ENCODE results near the gene THBS3.
A peak's percentile ranks its signal among the peaks of the same experiment; 100 is the strongest.
"Not testable (repeated sequence)": the region's sequence is repeated elsewhere in the genome, so short reads cannot be mapped to it uniquely, and the experiment has no call there.

THBS3 gene

GRCh38 chr1:155223047-155223446 lies 15.3 kb upstream of the THBS3 start:
- Histone ChIP-seq H3K4me1 (ENCODE audit: low read length) (peaks cover 19% of the 10 kb centered on the region), H3K4me2 (ENCODE audit: low read length) (no peak overlapping the region), H3K9ac (ENCODE audit: low read length) (no peak overlapping the region)

GRCh38 chr1:155220211-155220965 lies 12.7 kb upstream of the THBS3 start:
- H3K36me3 ChIP-seq (replicated peaks; ENCODE audit: low read depth, low read length); H3K27me3 ChIP-seq (ENCODE audit: low read depth, low read length); H3K4me1 ChIP-seq (ENCODE audit: low read length); H4K20me1 ChIP-seq (ENCODE audit: insufficient read depth, low read length); H3K4me2 ChIP-seq (ENCODE audit: low read length); H3K4me3 ChIP-seq (ENCODE audit: low read length); H3K79me2 ChIP-seq (ENCODE audit: low read length); H2AFZ ChIP-seq (ENCODE audit: low read depth, low read length); H3K27ac ChIP-seq (ENCODE audit: low read length); H3K9ac ChIP-seq (ENCODE audit: low read length); H3K9me3 ChIP-seq (ENCODE audit: insufficient read depth, low read length): not testable (repeated sequence)

More at GRCh38 chr1:155223047-155223446, 15.3 kb upstream of the THBS3 start:
- Histone ChIP-seq H3K27ac (ENCODE audit: low read length) (no peak overlapping the region), H3K36me3 (replicated peaks; ENCODE audit: low read depth, low read length) (peaks cover 6% of the 10 kb centered on the region), H3K9me3 (ENCODE audit: insufficient read depth, low read length) (no peaks in the 10 kb centered on the region), H4K20me1 (ENCODE audit: insufficient read depth, low read length) (no peaks in the 10 kb centered on the region), H3K4me3 (ENCODE audit: low read length) (no peak overlapping the region), H3K27me3 (ENCODE audit: low read depth, low read length) (no peaks in the 10 kb centered on the region), H2AFZ (ENCODE audit: low read depth, low read length) (no peak overlapping the region), H3K79me2 (ENCODE audit: low read length) (peaks cover 19% of the 10 kb centered on the region)
- TF ChIP-seq EZH2phosphoT487 (IDR thresholded peaks at IDR 0.05; ENCODE audit: low read depth) = no peak

- Histone ChIP-seq H3K4me2 (ENCODE audit: low read length) (peak overlapping the region; percentile 5; the same call in 1 of the 2 replicates), H3K36me3 (replicated peaks; ENCODE audit: low read depth, low read length) (no peaks in the 10 kb centered on the region), H3K79me2 (ENCODE audit: low read length) (no peaks in the 10 kb centered on the region), H3K27me3 (ENCODE audit: low read depth, low read length) (no peaks in the 10 kb centered on the region), H3K9me3 (ENCODE audit: insufficient read depth, low read length) (no peaks in the 10 kb centered on the region), H3K9ac (ENCODE audit: low read length) (no peak overlapping the region), H2AFZ (ENCODE audit: low read depth, low read length) (0 out of 2 replicates have a peak overlapping the region, but pooled peaks have one; percentile 32), H3K4me3 (ENCODE audit: low read length) (no peak overlapping the region), H4K20me1 (ENCODE audit: insufficient read depth, low read length) (no peaks in the 10 kb centered on the region), H3K4me1 (ENCODE audit: low read length) (peaks cover 5% of the 10 kb centered on the region; the same call in 1 of the 2 replicates), H3K27ac (ENCODE audit: low read length) (no peak overlapping the region)
- no peak for TF ChIP-seq EZH2phosphoT487 (IDR thresholded peaks at IDR 0.05; ENCODE audit: low read depth)
- no peak for TF ChIP-seq CTCF (IDR thresholded peaks at IDR 0.05; ENCODE audit: low read depth, low read length)
These were observed 11.9 kb upstream of the THBS3 start for GRCh38 chr1:155219592-155220031.

- no peaks in the 10 kb centered on the region for H3K27me3 ChIP-seq (ENCODE audit: low read depth, low read length)
- H2AFZ ChIP-seq (ENCODE audit: low read depth, low read length) = peak overlapping the region; percentile 32; the same call in 1 of the 2 replicates
- no peaks in the 10 kb centered on the region for H3K9me3 ChIP-seq (ENCODE audit: insufficient read depth, low read length)
- no peaks in the 10 kb centered on the region for H3K36me3 ChIP-seq (replicated peaks; ENCODE audit: low read depth, low read length)
- H3K4me3 ChIP-seq (ENCODE audit: low read length) = no peak overlapping the region
- peak overlapping the region; percentile 5 for H3K4me2 ChIP-seq (ENCODE audit: low read length)
- no peaks in the 10 kb centered on the region for H4K20me1 ChIP-seq (ENCODE audit: insufficient read depth, low read length)
- H3K4me1 ChIP-seq (ENCODE audit: low read length) = peaks cover 5% of the 10 kb centered on the region; the same call in 1 of the 2 replicates
- H3K9ac ChIP-seq (ENCODE audit: low read length) = no peak overlapping the region
- no peaks in the 10 kb centered on the region for H3K79me2 ChIP-seq (ENCODE audit: low read length)
- no peak overlapping the region for H3K27ac ChIP-seq (ENCODE audit: low read length)
- TF ChIP-seq EZH2phosphoT487 (IDR thresholded peaks at IDR 0.05; ENCODE audit: low read depth) (no peak), CTCF (IDR thresholded peaks at IDR 0.05; ENCODE audit: low read depth, low read length) (no peak)
These were observed 11.3 kb upstream of the THBS3 start for GRCh38 chr1:155218854-155219591.

GRCh38 chr1:155214702-155215101 lies 7.0 kb upstream of the THBS3 start:
- H3K9ac ChIP-seq (ENCODE audit: low read length); H3K79me2 ChIP-seq (ENCODE audit: low read length); H3K27ac ChIP-seq (ENCODE audit: low read length); H2AFZ ChIP-seq (ENCODE audit: low read depth, low read length); H3K27me3 ChIP-seq (ENCODE audit: low read depth, low read length); H4K20me1 ChIP-seq (ENCODE audit: insufficient read depth, low read length); H3K9me3 ChIP-seq (ENCODE audit: insufficient read depth, low read length); H3K4me3 ChIP-seq (ENCODE audit: low read length); H3K4me2 ChIP-seq (ENCODE audit: low read length); H3K36me3 ChIP-seq (replicated peaks; ENCODE audit: low read depth, low read length): not testable (repeated sequence)
- peaks cover 11% of the 10 kb centered on the region for H3K4me1 ChIP-seq (ENCODE audit: low read length)

- H3K27ac ChIP-seq (ENCODE audit: low read length); H3K9ac ChIP-seq (ENCODE audit: low read length); H4K20me1 ChIP-seq (ENCODE audit: insufficient read depth, low read length); H3K36me3 ChIP-seq (replicated peaks; ENCODE audit: low read depth, low read length); H3K4me3 ChIP-seq (ENCODE audit: low read length); H3K27me3 ChIP-seq (ENCODE audit: low read depth, low read length); H3K79me2 ChIP-seq (ENCODE audit: low read length); H3K4me2 ChIP-seq (ENCODE audit: low read length); H3K9me3 ChIP-seq (ENCODE audit: insufficient read depth, low read length); H2AFZ ChIP-seq (ENCODE audit: low read depth, low read length): not testable (repeated sequence)
- peaks cover 21% of the 10 kb centered on the region for H3K4me1 ChIP-seq (ENCODE audit: low read length)
These were observed 4.3 kb upstream of the THBS3 start for GRCh38 chr1:155212051-155212440.

- H3K9ac ChIP-seq (ENCODE audit: low read length); H3K4me3 ChIP-seq (ENCODE audit: low read length); H3K9me3 ChIP-seq (ENCODE audit: insufficient read depth, low read length); H3K27ac ChIP-seq (ENCODE audit: low read length); H3K79me2 ChIP-seq (ENCODE audit: low read length); H4K20me1 ChIP-seq (ENCODE audit: insufficient read depth, low read length); H3K27me3 ChIP-seq (ENCODE audit: low read depth, low read length); H2AFZ ChIP-seq (ENCODE audit: low read depth, low read length); H3K36me3 ChIP-seq (replicated peaks; ENCODE audit: low read depth, low read length); H3K4me2 ChIP-seq (ENCODE audit: low read length): not testable (repeated sequence)
- peaks cover 23% of the 10 kb centered on the region for H3K4me1 ChIP-seq (ENCODE audit: low read length)
These were observed 3.8 kb upstream of the THBS3 start for GRCh38 chr1:155211381-155212050.

All from OCI-LY3 (cell line).